ENCODE data around the gene WWC2. TPM values are rescaled to one million over a fixed set of nuclear protein-coding genes. Genes with fewer than 3 reads are reported as not detected.
A peak's percentile ranks its signal among the peaks of the same experiment; 100 is the strongest.

Gene WWC2
- total RNA-seq, 4 donors from 2014 or later, result 33.7 to 48.3 (median 42.9) TPM

GRCh38 chr4:183140911-183141320, 41.9 kb downstream of the WWC2 start:
- ATAC-seq (ENCODE audit: low FRiP score) (no peak), DNase-seq (ENCODE audit: low spot score) (no peak)
- TF ChIP-seq CTCF (IDR thresholded peaks at IDR 0.05), result no peak

- no peak for TF ChIP-seq CTCF (IDR thresholded peaks at IDR 0.05)
- DNase-seq (ENCODE audit: low spot score), result no peak
- no peak for ATAC-seq (ENCODE audit: low FRiP score)
Observed at GRCh38 chr4:183141997-183142396, 42.9 kb downstream of the WWC2 start.

- ATAC-seq (ENCODE audit: low FRiP score), result peak; percentile 54
- DNase-seq (ENCODE audit: low spot score), result no peak
- TF ChIP-seq CTCF (IDR thresholded peaks at IDR 0.05), result no peak
Observed at GRCh38 chr4:183142571-183143550, 43.8 kb downstream of the WWC2 start.

- ATAC-seq (ENCODE audit: low FRiP score) (no peak), DNase-seq (ENCODE audit: low spot score) (no peak)
- no peak for TF ChIP-seq CTCF (IDR thresholded peaks at IDR 0.05)
Observed at GRCh38 chr4:183144787-183145186, 45.7 kb downstream of the WWC2 start.

GRCh38 chr4:183145773-183146172, 46.7 kb downstream of the WWC2 start:
- no peak for ATAC-seq (ENCODE audit: low FRiP score)
- no peak for DNase-seq (ENCODE audit: low spot score)
- TF ChIP-seq CTCF (IDR thresholded peaks at IDR 0.05), result no peak

GRCh38 chr4:183146478-183146877, 47.4 kb downstream of the WWC2 start:
- TF ChIP-seq CTCF (IDR thresholded peaks at IDR 0.05), result no peak
- DNase-seq (ENCODE audit: low spot score) (no peak), ATAC-seq (ENCODE audit: low FRiP score) (no peak)

- no peak for TF ChIP-seq CTCF (IDR thresholded peaks at IDR 0.05)
- no peak for ATAC-seq (ENCODE audit: low FRiP score)
- no peak for DNase-seq (ENCODE audit: low spot score)
Observed at GRCh38 chr4:183147196-183147595, 48.1 kb downstream of the WWC2 start.
